ENCODE results near the gene QSOX2. TPM values are rescaled to one million over a fixed set of nuclear protein-coding genes. Genes with fewer than 3 reads are reported as not detected.

Gene QSOX2
- polyA plus RNA-seq, 2 of the 4 experiments (the other 2 are of a cell fraction), result 22.3 to 30.2 TPM

DNA sequence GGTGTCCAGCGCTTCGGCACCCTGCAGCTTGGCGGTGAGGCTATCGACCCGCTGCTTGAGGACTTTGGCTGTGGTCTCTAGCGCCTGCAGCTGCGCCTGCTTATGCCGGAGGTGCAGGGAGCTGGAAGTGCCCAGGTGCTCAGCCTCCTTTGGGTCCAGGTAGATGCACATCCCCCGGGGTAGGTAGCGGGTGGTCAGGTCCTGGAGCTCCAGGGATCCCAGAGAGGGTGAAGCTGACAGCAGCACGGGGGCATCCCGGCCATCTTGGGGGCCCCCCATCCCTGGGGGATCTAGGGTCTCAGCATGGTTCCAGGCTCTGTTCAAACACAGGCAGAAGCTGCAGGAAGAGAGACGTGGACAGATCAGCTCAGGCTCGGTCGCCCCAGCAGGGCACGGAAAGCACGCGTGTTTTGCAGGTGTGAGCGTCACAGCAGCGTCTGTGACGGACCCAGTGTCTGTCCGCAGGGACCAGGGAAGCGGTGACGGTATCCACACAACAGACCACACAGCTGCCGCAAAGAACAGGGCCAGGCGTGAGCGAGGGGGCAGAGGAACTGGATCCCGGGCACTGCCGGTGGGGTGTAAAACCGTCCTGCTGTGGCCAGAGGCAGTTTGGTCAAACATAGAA is 40.9 kb upstream of the QSOX2 start:
- H3K4me3 ChIP-seq, result no peak overlapping the region
- CTCF ChIA-PET, result interaction anchor here (0.7 to 7.2 kb wide), 8 partner anchors 9 to 320 kb away, joined by 3 to 64 read pairs (median 3); no protein-coding TSS in a partner anchor
- H3K27ac ChIP-seq, result no peak overlapping the region
- 74% methylated on average over 16 of the region's 30 CpGs for WGBS (ENCODE audit: missing lambda C conversion rate)
- TF ChIP-seq JUNB (IDR thresholded peaks at IDR 0.05) (no peak), GATA3 (IDR thresholded peaks at IDR 0.05; ENCODE audit: borderline replicate concordance) (no peak), HOXB5 (CRISPR knock-in tag; IDR thresholded peaks at IDR 0.05) (no peak), EHF (CRISPR knock-in tag; IDR thresholded peaks at IDR 0.05) (no peak), PHF8 (IDR thresholded peaks at IDR 0.05; ENCODE audit: borderline replicate concordance, low read depth) (no peak), HOXA7 (CRISPR knock-in tag; IDR thresholded peaks at IDR 0.05) (no peak), TP53 (CRISPR knock-in tag; IDR thresholded peaks at IDR 0.05) (no peak), FOSB (CRISPR knock-in tag; IDR thresholded peaks at IDR 0.05) (no peak), NFE2L2 (conservative IDR thresholded peaks at IDR 0.05; ENCODE audit: low read length) (no peak), POLR2AphosphoS2 (conservative IDR thresholded peaks at IDR 0.05; ENCODE audit: low read length) (no peak), HEYL (CRISPR knock-in tag; IDR thresholded peaks at IDR 0.05) (no peak), KDM5A (IDR thresholded peaks at IDR 0.05) (no peak), RCOR1 (IDR thresholded peaks at IDR 0.05; ENCODE audit: low read depth, low read length) (no peak), MYC (IDR thresholded peaks at IDR 0.05; ENCODE audit: borderline replicate concordance, low read length) (no peak), HOXB13 (CRISPR knock-in tag; IDR thresholded peaks at IDR 0.05; ENCODE audit: low read depth) (no peak)
- TF ChIP-seq, protein P1, sequence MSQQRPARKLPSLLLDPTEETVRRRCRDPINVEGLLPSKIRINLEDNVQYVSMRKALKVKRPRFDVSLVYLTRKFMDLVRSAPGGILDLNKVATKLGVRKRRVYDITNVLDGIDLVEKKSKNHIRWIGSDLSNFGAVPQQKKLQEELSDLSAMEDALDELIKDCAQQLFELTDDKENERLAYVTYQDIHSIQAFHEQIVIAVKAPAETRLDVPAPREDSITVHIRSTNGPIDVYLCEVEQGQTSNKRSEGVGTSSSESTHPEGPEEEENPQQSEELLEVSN (IDR thresholded peaks at IDR 0.05; ENCODE audit: borderline replicate concordance, low read depth), result no peak
- TF ChIP-seq, protein P2, sequence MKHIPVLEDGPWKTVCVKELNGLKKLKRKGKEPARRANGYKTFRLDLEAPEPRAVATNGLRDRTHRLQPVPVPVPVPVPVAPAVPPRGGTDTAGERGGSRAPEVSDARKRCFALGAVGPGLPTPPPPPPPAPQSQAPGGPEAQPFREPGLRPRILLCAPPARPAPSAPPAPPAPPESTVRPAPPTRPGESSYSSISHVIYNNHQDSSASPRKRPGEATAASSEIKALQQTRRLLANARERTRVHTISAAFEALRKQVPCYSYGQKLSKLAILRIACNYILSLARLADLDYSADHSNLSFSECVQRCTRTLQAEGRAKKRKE (CRISPR knock-in tag; IDR thresholded peaks at IDR 0.05; ENCODE audit: low read depth), result no peak
- TF ChIP-seq, protein P3, sequence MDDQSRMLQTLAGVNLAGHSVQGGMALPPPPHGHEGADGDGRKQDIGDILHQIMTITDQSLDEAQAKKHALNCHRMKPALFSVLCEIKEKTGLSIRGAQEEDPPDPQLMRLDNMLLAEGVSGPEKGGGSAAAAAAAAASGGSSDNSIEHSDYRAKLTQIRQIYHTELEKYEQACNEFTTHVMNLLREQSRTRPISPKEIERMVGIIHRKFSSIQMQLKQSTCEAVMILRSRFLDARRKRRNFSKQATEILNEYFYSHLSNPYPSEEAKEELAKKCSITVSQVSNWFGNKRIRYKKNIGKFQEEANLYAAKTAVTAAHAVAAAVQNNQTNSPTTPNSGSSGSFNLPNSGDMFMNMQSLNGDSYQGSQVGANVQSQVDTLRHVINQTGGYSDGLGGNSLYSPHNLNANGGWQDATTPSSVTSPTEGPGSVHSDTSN (IDR thresholded peaks at IDR 0.05), result no peak
- TF ChIP-seq, protein P4, sequence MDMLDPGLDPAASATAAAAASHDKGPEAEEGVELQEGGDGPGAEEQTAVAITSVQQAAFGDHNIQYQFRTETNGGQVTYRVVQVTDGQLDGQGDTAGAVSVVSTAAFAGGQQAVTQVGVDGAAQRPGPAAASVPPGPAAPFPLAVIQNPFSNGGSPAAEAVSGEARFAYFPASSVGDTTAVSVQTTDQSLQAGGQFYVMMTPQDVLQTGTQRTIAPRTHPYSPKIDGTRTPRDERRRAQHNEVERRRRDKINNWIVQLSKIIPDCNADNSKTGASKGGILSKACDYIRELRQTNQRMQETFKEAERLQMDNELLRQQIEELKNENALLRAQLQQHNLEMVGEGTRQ (IDR thresholded peaks at IDR 0.05), result no peak
- ATAC-seq (no peak), FAIRE-seq (no peak), DNase-seq (ENCODE audit: low read depth in 1 of 2, low spot score in 1 of 2) (no peak)
- H3K9me3 ChIP-seq, result no peaks in the 10 kb centered on the region
- POLR2A ChIA-PET, result no interaction called here
- H3K4me2 ChIP-seq, result no peak overlapping the region
- 0 out of 3 replicates have a peak, but pooled peaks cover 2% of the 10 kb centered on the region for H3K4me1 ChIP-seq

DNA sequence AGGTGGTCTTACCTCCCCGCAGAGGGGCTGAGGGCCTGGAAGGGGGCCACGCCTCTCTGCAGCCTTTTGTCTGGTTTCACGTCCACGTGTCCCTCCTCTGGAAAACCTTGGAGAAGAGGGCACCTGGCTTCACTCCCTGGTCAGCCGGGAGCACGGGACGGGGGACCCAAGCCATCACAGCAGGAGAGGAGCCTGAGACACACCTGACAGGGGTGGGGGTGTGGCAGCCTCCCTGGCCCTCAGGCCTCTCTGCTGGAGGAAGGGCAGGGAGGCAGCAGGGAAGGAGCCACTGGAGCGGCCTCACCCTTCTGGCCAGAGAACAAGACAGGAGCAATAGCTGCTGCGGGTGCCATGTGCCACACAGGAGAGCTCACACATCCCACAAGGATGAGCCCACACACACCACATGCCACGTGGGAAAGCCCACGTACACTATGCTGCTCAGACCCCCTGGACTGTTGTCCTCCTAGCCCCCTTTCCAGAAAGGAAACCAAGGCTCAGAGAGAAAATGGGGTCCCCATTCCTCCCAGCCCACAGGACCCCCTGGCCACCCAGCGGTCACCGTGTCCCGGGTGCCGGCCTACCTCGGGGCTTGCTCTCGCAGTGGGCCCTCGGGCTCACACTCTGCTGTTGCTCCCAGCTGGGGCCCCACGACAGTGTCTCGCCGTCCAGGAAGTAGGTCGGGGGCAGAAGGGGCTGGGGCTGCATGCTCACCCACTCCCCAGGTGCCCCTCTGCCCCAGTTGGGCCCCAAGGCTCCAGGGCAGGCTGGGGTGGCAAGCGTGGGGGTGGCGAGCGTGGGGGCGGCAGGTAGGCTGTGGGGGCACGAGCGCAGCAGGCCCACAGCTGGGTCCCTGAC is 40.1 kb upstream of the QSOX2 start:
- DNase-seq (ENCODE audit: low read depth in 1 of 2, low spot score in 1 of 2), result no peak
- Histone ChIP-seq H3K4me3 (no peak overlapping the region), H3K4me1 (0 out of 3 replicates have a peak, but pooled peaks cover 2% of the 10 kb centered on the region), H3K27ac (no peak overlapping the region), H3K4me2 (no peak overlapping the region), H3K9me3 (no peaks in the 10 kb centered on the region)
- ChIA-PET POLR2A (no interaction called here), CTCF (interaction anchor here (0.7 to 7.2 kb wide), 5 partner anchors 8 to 319 kb away, joined by 3 to 64 read pairs (median 3); no protein-coding TSS in a partner anchor)
- 56% methylated on average over 17 of the region's 28 CpGs for WGBS (ENCODE audit: missing lambda C conversion rate)
- no peak for FAIRE-seq
- ATAC-seq, result no peak
- TF ChIP-seq NR3C1 (IDR thresholded peaks at IDR 0.05), result no peak
- no peak for TF ChIP-seq ZNF302 (CRISPR knock-in tag; IDR thresholded peaks at IDR 0.05)
- TF ChIP-seq, protein P5, sequence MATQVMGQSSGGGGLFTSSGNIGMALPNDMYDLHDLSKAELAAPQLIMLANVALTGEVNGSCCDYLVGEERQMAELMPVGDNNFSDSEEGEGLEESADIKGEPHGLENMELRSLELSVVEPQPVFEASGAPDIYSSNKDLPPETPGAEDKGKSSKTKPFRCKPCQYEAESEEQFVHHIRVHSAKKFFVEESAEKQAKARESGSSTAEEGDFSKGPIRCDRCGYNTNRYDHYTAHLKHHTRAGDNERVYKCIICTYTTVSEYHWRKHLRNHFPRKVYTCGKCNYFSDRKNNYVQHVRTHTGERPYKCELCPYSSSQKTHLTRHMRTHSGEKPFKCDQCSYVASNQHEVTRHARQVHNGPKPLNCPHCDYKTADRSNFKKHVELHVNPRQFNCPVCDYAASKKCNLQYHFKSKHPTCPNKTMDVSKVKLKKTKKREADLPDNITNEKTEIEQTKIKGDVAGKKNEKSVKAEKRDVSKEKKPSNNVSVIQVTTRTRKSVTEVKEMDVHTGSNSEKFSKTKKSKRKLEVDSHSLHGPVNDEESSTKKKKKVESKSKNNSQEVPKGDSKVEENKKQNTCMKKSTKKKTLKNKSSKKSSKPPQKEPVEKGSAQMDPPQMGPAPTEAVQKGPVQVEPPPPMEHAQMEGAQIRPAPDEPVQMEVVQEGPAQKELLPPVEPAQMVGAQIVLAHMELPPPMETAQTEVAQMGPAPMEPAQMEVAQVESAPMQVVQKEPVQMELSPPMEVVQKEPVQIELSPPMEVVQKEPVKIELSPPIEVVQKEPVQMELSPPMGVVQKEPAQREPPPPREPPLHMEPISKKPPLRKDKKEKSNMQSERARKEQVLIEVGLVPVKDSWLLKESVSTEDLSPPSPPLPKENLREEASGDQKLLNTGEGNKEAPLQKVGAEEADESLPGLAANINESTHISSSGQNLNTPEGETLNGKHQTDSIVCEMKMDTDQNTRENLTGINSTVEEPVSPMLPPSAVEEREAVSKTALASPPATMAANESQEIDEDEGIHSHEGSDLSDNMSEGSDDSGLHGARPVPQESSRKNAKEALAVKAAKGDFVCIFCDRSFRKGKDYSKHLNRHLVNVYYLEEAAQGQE (IDR thresholded peaks at IDR 0.05), result no peak
- no peak for TF ChIP-seq RARB (CRISPR knock-in tag; IDR thresholded peaks at IDR 0.05)
- TF ChIP-seq HOXB13 (CRISPR knock-in tag; IDR thresholded peaks at IDR 0.05; ENCODE audit: low read depth), result no peak
- no peak for TF ChIP-seq TP53 (CRISPR knock-in tag; IDR thresholded peaks at IDR 0.05)
